Sigmoid colon (tissue), 7 donors: ENCODE results near the gene GATB. TPM values are rescaled to one million over a fixed set of nuclear protein-coding genes. Genes with fewer than 3 reads are reported as not detected.

Experiments used
- DNase-seq: peaks from one replicate; pipeline ENCODE4 v3.0.0-alpha.2; 2019
- H3K27ac ChIP-seq, 4 donors: fragments of 200-600 bp; sonication (generic); one replicate each; pipeline ENCODE4 v1.5.1; 2016 to 2019; ENCODE audit warnings: mild to moderate bottlenecking in 1 of 4
- H3K27me3 ChIP-seq, 3 donors: fragments of 200-600 bp; sonication (generic); one replicate each; pipeline ENCODE4 v1.5.1; 2019; ENCODE audit warnings: mild to moderate bottlenecking in 1 of 3
- H3K36me3 ChIP-seq, 4 donors: fragments of 200-600 bp; sonication (generic); one replicate each; pipeline ENCODE4 v1.5.1; 2016 to 2019
- H3K4me1 ChIP-seq, 4 donors: fragments of 200-600 bp; sonication (generic); one replicate each; pipeline ENCODE4 v1.5.1; 2017 to 2019
- H3K4me3 ChIP-seq, 4 donors: fragments of 200-600 bp; sonication (generic); one replicate each; pipeline ENCODE4 v1.5.1; 2017 to 2019; ENCODE audit warnings: mild to moderate bottlenecking in 2 of 4, moderate library complexity in 1 of 4
- H3K9me3 ChIP-seq, 4 donors: fragments of 200-600 bp in 3 of 4; sonication (generic) in 3 of 4; one replicate each; pipeline versions ENCODE4 v1.5.1 to v1.6.1; 2013 to 2019
- EP300 ChIP-seq, 4 donors: sonication (generic); formaldehyde crosslinking; IDR thresholded peaks; one replicate each; pipeline ENCODE4 v1.6.1; 2017; ENCODE audit warnings: antibody characterized with exemption in 4 of 4
- POLR2A ChIP-seq, 2 donors: fragments of 450-650 bp; IDR thresholded peaks; one replicate each; pipeline ENCODE4 v1.6.1; 2016; ENCODE audit warnings: antibody characterized with exemption in 2 of 2, mild to moderate bottlenecking in 2 of 2, moderate library complexity in 2 of 2
- POLR2AphosphoS5 ChIP-seq, 4 donors: sonication (generic); formaldehyde crosslinking; IDR thresholded peaks; one replicate each; pipeline ENCODE4 v1.6.1; 2017; ENCODE audit warnings: antibody characterized with exemption in 4 of 4
- WGBS, 2 donors: extraction: QIAGEN DNeasy Blood & Tissue Kit; methylation state at CpG; one replicate each; pipeline ENCODE4 v1.1.7; 2013; 5-methylcytosine and 5-hydroxymethylcytosine counted together
- intact Hi-C: fragments of 100-400 bp; cut with DNase I; formaldehyde crosslinking; loops from one replicate; pipeline ENCODE4 v1.15.1; 2023
- polyA plus RNA-seq, 3 donors: library from polyadenylated mRNA; stranded (reverse); fragments of 200-250 nt; gene quantifications; one replicate each; pipeline ENCODE4 v1.2.3, GENCODE V29; 2013
- total RNA-seq, 4 donors: library from RNA; depleted of rRNA; stranded (reverse); fragments of >200 nt; gene quantifications; one replicate each; pipeline ENCODE4 v1.1.0, GENCODE V29; 2016
- TF ChIP-seq, protein P1 (sequence below), 4 experiments: fragments of 450-650 bp in 3 of 4; fragments of 200-600 bp in 1 of 4; IDR thresholded peaks; one replicate each; pipeline ENCODE4 v1.5.1; 2016 to 2019; ENCODE audit warnings: antibody characterized with exemption in 4 of 4, mild to moderate bottlenecking in 3 of 4, moderate library complexity in 2 of 4
- donor health status: healthy with polysubstance abuse.
- donor health status: Bipolar disorder and iron deficiency.
- donor health status: healthy.

The GATB gene
- total and polyA plus RNA-seq, 7 donors: 11.1 to 22.1 (median 15.1) TPM

DNA sequence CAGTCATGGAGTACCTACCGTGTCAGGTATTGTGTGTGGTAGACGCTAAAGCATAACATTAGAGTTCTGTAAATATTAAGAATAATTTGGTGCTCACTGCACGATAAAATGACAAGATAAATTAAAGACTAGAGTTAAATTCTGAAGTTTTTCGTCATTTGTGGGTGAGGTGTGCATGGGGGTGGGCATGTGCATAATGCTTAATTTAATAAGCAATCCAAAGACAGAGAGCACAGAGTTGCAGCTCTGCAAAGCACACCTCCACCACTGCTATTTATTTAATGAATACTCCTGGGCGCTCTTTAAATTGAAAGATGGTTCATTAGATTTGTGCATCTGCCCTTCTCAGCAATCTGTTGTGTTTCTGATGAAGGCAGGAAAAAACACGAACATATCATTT, 62.6 kb downstream of the GATB start:
- H3K9me3 ChIP-seq: no peaks in the 10 kb centered on the region
- no peaks in the 10 kb centered on the region for H3K4me1 ChIP-seq
- peaks cover 0 to 33% (median 5%) of the 10 kb centered on the region in 4 donors for H3K36me3 ChIP-seq
- no peak overlapping the region for H3K4me3 ChIP-seq
- intact Hi-C loops: no loop called here
- TF ChIP-seq, protein P1, sequence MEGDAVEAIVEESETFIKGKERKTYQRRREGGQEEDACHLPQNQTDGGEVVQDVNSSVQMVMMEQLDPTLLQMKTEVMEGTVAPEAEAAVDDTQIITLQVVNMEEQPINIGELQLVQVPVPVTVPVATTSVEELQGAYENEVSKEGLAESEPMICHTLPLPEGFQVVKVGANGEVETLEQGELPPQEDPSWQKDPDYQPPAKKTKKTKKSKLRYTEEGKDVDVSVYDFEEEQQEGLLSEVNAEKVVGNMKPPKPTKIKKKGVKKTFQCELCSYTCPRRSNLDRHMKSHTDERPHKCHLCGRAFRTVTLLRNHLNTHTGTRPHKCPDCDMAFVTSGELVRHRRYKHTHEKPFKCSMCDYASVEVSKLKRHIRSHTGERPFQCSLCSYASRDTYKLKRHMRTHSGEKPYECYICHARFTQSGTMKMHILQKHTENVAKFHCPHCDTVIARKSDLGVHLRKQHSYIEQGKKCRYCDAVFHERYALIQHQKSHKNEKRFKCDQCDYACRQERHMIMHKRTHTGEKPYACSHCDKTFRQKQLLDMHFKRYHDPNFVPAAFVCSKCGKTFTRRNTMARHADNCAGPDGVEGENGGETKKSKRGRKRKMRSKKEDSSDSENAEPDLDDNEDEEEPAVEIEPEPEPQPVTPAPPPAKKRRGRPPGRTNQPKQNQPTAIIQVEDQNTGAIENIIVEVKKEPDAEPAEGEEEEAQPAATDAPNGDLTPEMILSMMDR (IDR thresholded peaks at IDR 0.05): no peak
- TF ChIP-seq EP300 (IDR thresholded peaks at IDR 0.05): no peak
- no peak for TF ChIP-seq POLR2A (IDR thresholded peaks at IDR 0.05)
- 97 to 98% methylated on average over 6 of the region's 6 CpGs for WGBS, 2 donors
- no peak for DNase-seq
- no peaks in the 10 kb centered on the region for H3K27me3 ChIP-seq
- no peak overlapping the region for H3K27ac ChIP-seq

GRCh38 chr4:151694961-151695720, 65.7 kb downstream of the GATB start:
- Histone ChIP-seq H3K4me1 (peaks cover 0 to 24% (median 16%) of the 10 kb centered on the region in 4 donors), H3K27me3 (no peaks in the 10 kb centered on the region), H3K27ac (no peak overlapping the region), H3K4me3 (no peak overlapping the region), H3K36me3 (peaks cover 0 to 8% (median 0%) of the 10 kb centered on the region in 4 donors), H3K9me3 (no peaks in the 10 kb centered on the region)
- TF ChIP-seq POLR2AphosphoS5 (IDR thresholded peaks at IDR 0.05) (no peak), POLR2A (IDR thresholded peaks at IDR 0.05) (no peak), EP300 (IDR thresholded peaks at IDR 0.05) (no peak)
- TF ChIP-seq, protein P1 (IDR thresholded peaks at IDR 0.05): no peak
- intact Hi-C loops: no loop called here
- DNase-seq: no peak
- 92 to 95% methylated on average over 13 of the region's 13 CpGs for WGBS, 2 donors

DNA sequence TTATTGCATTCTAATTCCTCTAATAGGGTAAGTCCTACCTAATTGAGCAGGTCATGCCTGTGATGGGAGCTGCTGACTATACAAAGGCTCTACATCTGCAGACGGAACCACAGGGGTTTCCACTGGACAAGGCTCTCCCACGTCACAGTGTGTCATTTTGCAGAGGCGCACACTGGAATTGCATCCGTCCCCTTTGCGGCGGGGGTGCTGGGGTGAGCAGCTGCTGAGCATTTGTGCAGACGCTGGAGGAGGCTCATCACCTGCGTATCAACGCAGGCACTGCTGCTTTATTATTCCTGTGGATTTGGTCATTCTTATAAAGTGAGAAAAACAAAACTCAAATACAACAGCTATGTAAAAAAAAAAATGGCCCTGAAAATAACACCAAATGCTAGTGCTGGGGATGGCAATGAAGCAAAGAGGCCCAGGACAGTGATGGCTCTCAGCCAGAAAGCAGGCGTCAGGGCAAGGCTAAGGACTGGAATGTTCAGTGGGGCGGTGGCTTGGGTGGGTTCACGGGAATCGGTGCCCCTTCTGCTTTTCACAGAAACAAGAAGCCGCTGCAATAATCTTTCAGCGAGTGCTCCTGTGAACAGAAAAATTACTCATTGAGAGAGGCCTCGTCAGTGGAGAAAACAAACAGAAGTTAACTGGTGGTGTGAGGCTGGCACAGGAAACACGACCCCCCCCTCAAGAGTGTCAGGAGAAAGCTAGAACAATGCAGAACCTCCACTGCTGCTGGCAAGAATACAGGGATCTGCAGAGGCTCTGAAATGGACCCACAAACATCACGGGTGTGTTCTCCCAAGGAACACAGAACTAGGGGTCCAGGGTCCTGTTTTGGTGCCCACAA, 67.8 kb downstream of the GATB start:
- WGBS, 2 donors: 90% methylated on average over 18 of the region's 18 CpGs
- no peak overlapping the region for H3K27ac ChIP-seq
- H3K9me3 ChIP-seq: no peaks in the 10 kb centered on the region
- TF ChIP-seq EP300 (IDR thresholded peaks at IDR 0.05): no peak
- no peak for TF ChIP-seq POLR2AphosphoS5 (IDR thresholded peaks at IDR 0.05)
- TF ChIP-seq, protein P1 (IDR thresholded peaks at IDR 0.05): no peak
- no peak for TF ChIP-seq POLR2A (IDR thresholded peaks at IDR 0.05)
- no peaks in the 10 kb centered on the region for H3K27me3 ChIP-seq
- H3K4me1 ChIP-seq: peaks cover 0 to 45% (median 37%) of the 10 kb centered on the region in 4 donors
- intact Hi-C loops: no loop called here
- DNase-seq: no peak
- no peak overlapping the region for H3K4me3 ChIP-seq
- H3K36me3 ChIP-seq: no peaks in the 10 kb centered on the region

DNA sequence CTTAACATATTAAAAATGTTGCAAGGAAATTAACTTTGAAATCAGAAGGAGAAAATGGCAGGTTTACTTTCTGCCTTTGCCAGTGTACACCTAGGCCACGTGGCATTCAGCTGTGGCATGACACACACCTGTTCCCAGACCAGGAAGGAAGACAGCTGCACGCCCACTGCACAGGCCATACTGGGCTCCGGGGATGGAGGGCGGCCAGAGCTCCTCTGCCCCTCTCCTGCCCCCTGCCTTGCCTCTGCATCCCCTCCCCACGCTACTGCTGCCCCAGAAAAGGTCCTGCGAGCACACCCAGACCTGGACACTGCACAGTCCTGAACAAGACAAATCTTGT, 68.4 kb downstream of the GATB start:
- peak overlapping the region in 1 of 4 donors; percentile 72 for H3K27ac ChIP-seq
- no peak for TF ChIP-seq POLR2AphosphoS5 (IDR thresholded peaks at IDR 0.05)
- TF ChIP-seq EP300 (IDR thresholded peaks at IDR 0.05): no peak
- TF ChIP-seq, protein P1 (IDR thresholded peaks at IDR 0.05): no peak
- TF ChIP-seq POLR2A (IDR thresholded peaks at IDR 0.05): no peak
- 59 to 85% methylated on average over 6 of the region's 6 CpGs for WGBS, 2 donors
- no peaks in the 10 kb centered on the region for H3K9me3 ChIP-seq
- no peak overlapping the region for H3K4me3 ChIP-seq
- intact Hi-C loops: no loop called here
- no peak for DNase-seq
- no peaks in the 10 kb centered on the region for H3K36me3 ChIP-seq
- no peaks in the 10 kb centered on the region for H3K27me3 ChIP-seq
- peaks cover 0 to 51% (median 43%) of the 10 kb centered on the region in 4 donors for H3K4me1 ChIP-seq
